Measurements from ENCODE around the gene PHOSPHO1.

Gene PHOSPHO1

DNA sequence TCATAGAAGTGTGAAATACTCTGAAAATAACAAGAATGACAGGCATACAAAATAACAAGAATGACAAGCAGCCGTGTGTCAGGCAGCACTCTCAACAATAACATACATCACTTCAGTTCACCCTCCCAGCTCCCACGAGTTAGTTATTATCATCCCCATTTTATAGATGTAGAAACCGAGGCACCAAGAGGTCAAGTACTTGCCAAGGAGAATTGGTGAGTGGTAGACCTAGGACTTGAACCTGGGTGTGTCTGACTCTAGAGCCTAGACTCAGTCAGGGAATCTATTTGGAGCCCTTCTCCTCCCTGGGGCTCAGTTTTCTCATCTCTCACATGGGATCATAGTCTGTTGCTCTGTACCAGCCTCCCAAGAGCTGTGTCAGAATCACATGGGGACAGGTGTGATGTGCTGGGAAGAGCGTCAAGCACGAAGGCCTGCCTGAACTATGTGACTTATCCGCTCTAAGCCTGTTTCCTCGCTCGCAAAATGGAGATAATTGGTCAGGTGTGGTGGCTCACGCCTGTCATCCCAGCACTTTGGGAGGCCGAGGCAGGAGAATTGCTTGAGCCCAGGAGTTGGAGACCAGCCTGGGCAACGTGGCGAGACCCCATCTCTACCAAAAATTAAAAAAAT, 19.4 kb upstream of the PHOSPHO1 start:
- TF ChIP-seq, protein P1, sequence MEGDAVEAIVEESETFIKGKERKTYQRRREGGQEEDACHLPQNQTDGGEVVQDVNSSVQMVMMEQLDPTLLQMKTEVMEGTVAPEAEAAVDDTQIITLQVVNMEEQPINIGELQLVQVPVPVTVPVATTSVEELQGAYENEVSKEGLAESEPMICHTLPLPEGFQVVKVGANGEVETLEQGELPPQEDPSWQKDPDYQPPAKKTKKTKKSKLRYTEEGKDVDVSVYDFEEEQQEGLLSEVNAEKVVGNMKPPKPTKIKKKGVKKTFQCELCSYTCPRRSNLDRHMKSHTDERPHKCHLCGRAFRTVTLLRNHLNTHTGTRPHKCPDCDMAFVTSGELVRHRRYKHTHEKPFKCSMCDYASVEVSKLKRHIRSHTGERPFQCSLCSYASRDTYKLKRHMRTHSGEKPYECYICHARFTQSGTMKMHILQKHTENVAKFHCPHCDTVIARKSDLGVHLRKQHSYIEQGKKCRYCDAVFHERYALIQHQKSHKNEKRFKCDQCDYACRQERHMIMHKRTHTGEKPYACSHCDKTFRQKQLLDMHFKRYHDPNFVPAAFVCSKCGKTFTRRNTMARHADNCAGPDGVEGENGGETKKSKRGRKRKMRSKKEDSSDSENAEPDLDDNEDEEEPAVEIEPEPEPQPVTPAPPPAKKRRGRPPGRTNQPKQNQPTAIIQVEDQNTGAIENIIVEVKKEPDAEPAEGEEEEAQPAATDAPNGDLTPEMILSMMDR (IDR thresholded peaks at IDR 0.05): no peak

DNA sequence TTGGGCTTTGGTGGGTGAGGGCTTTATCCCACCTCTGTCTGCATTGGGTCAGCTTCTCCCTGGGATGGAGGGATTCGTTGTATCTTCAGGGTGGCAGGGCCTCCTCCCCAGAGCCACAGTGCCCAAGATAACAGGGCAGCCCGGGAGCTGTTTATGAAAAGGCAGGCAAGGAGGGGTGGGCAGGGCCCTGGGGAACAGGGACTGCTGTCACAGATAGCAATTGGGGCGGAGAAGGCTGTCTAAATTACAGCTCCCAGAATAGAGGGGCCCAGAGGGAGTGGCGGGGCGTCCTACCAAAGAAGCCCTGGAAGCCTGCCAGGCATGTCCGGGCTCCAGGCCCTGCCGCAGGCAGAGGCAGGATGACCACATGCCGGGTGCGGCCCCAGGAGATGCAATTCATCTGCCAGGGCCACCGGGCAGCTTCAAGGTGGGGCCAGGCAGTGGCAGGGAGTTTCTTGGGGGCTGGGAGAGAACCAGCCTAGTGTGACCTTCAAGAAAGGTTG, 18.8 kb upstream of the PHOSPHO1 start:
- no peak overlapping the region for H3K27ac ChIP-seq
- no peak for DNase-seq

More for the DNA sequence above, 19.4 kb upstream of the PHOSPHO1 start:
- Histone ChIP-seq H3K27ac (no peak overlapping the region), H3K36me3 (no peaks in the 10 kb centered on the region), H3K9me3 (no peaks in the 10 kb centered on the region), H3K27me3 (peaks cover 0 to 31% of the 10 kb centered on the region in 2 donors), H3K4me1 (peaks cover 0 to 7% (median 4%) of the 10 kb centered on the region in 4 donors), H3K4me3 (no peak overlapping the region)
- intact Hi-C loops (cut with DNase I; ENCODE audit: low total_unique reads): no loop called here
- no peak for DNase-seq

DNA sequence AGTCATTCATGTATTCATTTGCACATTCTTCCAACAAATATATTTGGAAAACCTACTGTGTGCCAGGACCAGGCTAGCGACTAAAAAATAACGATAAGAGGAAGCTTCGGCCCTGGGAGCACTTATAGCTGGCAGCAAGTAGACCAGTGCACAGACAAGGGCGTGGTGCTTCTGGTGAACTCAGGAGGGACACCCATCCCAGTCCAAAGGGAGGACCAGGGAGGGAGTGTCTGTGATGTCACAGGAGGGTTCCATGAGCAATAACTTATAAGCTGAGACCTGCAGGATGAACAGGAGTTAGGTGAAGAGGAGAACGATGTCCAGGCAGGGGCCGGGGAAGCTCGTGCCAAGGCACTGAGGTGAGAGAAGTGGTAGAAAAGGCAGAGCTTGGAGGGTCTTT, 17.4 kb upstream of the PHOSPHO1 start:
- Histone ChIP-seq H3K27ac (no peak overlapping the region), H3K9me3 (no peaks in the 10 kb centered on the region), H3K4me1 (peaks cover 0 to 7% (median 4%) of the 10 kb centered on the region in 4 donors), H3K4me3 (no peak overlapping the region), H3K27me3 (peaks cover 0 to 36% of the 10 kb centered on the region in 2 donors), H3K36me3 (no peaks in the 10 kb centered on the region)
- no peak for DNase-seq
- TF ChIP-seq, protein P1 (IDR thresholded peaks at IDR 0.05): no peak
- intact Hi-C loops (cut with DNase I; ENCODE audit: low total_unique reads): no loop called here

More for the DNA sequence above, 18.8 kb upstream of the PHOSPHO1 start:
- Histone ChIP-seq H3K4me3 (no peak overlapping the region), H3K36me3 (no peaks in the 10 kb centered on the region), H3K4me1 (peaks cover 0 to 7% (median 4%) of the 10 kb centered on the region in 4 donors), H3K27me3 (peaks cover 0 to 36% of the 10 kb centered on the region in 2 donors), H3K9me3 (no peaks in the 10 kb centered on the region)
- intact Hi-C loops (cut with DNase I; ENCODE audit: low total_unique reads): no loop called here
- TF ChIP-seq, protein P1 (IDR thresholded peaks at IDR 0.05): no peak

DNA sequence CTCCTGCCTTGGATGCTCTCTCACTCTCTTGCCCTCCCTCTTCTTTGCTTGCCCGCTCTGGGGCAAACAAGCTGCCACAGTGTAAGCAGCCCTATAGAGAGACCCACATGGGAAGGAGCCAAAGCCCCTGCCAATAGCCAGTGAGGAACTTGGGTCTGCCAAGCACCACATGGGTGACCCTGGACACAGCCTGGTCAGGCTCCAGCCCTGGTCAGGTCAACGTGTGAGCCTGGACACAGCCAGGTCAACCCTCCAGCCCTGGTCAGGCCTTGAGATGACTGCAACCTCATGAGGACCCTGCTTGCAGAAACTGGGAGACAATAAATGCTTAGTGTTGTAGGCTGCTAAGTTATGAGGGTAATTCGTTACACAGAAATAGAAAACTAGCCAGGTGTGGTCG, 14.3 kb upstream of the PHOSPHO1 start:
- TF ChIP-seq, protein P1 (IDR thresholded peaks at IDR 0.05): no peak
- DNase-seq: no peak
- intact Hi-C loops (cut with DNase I; ENCODE audit: low total_unique reads): no loop called here
- Histone ChIP-seq H3K27me3 (peaks cover 0 to 43% of the 10 kb centered on the region in 2 donors), H3K36me3 (no peaks in the 10 kb centered on the region), H3K4me1 (peaks cover 0 to 7% (median 4%) of the 10 kb centered on the region in 4 donors), H3K27ac (no peak overlapping the region), H3K9me3 (no peaks in the 10 kb centered on the region), H3K4me3 (no peak overlapping the region)

DNA sequence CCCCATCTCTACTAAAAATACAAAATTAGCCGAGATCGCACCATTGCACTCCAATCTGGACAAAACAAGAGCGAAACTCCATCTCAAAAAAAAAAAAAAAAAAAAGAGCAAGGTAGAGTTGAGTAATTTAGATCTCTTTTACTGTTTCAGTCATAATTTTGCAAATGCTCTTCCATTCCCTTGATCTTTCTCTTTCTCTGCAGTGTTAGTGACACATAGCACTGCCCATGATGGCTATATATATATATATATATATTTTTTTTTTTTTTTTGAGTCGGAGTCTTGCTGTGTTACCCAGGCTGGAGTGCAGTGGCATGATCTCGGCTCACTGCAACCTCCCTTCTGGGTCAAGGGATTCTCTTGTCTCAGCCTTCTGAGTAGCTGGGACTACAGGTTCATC, 12.2 kb upstream of the PHOSPHO1 start:
- H3K9me3 ChIP-seq: no peaks in the 10 kb centered on the region
- no peaks in the 10 kb centered on the region for H3K4me1 ChIP-seq
- DNase-seq: no peak
- no peaks in the 10 kb centered on the region for H3K36me3 ChIP-seq
- intact Hi-C loops (cut with DNase I; ENCODE audit: low total_unique reads): no loop called here
- no peak overlapping the region for H3K4me3 ChIP-seq
- H3K27ac ChIP-seq: no peak overlapping the region
- TF ChIP-seq, protein P1 (IDR thresholded peaks at IDR 0.05): no peak
- peaks cover 0 to 32% of the 10 kb centered on the region in 2 donors for H3K27me3 ChIP-seq
